GM18507 (cell line): ENCODE data around the gene TTC28.
"Not testable (repeated sequence)": the region's sequence is repeated elsewhere in the genome, so short reads cannot be mapped to it uniquely, and the experiment has no call there.

Experiments
- DNase-seq: peaks from one replicate; pipeline ENCODE4 v3.0.0; 2011; ENCODE audit warnings: low read depth; ENCODE audit not compliant: insufficient read length; ENCODE audit errors: extremely low spot score
- FAIRE-seq: peaks from 2 replicates; lab custom pipeline; 2011; peaks lifted over from hg19 to GRCh38; lab: Jason Lieb, UNC

TTC28 gene

GRCh38 chr22:28395920-28396753 lies 283.5 kb downstream of the TTC28 start:
- DNase-seq = no peak
- FAIRE-seq = no peak

DNA sequence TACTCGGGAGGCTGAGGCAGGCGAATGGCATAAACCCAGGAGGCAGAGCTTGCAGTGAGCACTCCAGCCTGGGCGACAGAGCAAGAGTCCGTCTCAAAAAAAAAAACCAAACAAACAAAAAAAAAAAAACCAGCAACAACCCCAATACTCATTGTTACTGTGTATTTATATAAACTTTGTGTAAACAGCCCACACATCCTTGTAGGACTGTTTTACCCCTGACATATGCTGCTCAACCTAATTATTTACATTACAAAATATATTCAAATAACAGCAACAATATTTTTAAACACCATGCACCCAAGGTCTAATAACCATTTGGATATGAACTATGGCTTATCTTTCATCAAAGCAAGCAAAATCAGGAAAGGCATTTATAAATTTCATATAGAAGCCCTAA lies 284.1 kb downstream of the TTC28 start:
- FAIRE-seq = no peak
- no peak for DNase-seq

DNA sequence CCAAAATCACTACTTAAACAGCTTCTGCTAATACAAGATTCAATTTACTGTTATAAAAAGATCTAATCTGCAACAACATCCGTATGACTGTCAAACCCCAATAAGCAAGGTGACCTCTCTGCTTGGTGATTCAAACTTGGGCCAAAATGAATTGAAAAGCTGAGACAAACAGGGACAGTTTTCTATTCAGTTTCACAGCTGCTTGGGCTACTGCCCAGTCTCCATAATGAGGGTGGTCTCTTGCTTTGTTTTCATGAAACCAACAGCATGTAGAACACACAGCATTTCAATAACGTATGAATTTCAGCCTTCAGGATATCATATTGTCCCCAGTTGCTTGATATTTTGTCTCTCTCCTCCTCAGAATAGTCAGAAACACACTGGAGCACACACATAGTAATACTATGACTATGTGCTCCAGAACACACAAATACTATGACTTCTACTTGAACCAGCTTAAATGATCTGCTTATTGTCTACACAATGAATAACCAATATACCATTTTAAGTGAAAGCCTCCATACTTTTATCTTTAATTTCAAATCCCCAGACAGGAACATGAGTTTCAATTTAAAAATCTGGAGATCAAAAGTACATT lies 285.0 kb downstream of the TTC28 start:
- no peak for FAIRE-seq
- no peak for DNase-seq

- FAIRE-seq (no peak), DNase-seq (no peak)
Measured at GRCh38 chr22:28381429-28382167, 298.0 kb downstream of the TTC28 start.

DNA sequence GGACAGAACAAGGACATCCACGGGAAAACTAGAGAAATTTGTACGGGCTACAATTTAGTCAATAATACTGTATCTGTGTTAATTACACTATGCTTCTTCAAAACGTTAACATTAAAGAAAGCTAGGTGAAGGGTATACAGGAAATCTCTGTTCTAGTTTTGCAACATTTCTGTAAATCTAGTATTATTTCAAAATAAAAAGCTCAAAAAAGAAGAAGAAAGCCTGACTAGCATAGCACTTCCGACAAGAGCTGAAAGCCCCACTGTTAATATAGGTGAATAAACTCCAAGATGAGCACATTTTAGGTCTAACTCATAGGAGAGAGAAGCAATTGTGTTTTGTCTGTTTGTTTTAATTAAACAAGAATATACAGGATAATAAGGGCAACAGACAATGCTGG lies 299.7 kb downstream of the TTC28 start:
- no peak for DNase-seq
- FAIRE-seq = no peak

DNA sequence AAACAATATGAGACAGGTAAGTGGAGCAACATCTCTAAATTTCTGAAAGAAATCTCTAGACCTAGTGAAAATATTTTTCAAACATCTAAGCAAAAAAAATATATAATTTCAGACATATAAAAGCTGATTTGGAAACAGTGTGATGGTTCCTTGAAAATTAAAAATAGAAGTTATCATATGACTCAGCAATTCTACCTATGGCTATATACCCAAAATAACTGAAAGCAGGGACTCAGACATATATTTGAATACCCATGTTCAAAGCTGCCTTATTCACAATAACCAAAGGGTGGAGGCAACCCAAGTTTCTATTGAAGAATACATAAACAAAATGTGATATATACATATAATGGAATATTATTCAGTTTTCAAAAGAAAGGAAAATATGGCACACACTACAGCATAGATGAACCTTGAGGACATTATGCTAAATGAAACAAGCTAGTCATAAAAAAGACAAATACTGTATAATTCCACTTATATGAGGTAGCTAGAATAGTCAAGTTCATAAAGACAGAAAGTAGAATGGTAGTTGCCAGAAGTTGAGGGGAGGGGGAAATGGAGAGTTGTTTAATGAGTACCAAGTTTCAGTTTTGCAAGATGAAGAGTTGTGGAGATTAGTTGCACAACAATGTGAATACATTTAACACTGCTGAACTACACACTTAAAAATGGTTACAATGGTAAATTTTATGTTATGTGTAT lies 300.4 kb downstream of the TTC28 start:
- FAIRE-seq (no peak), DNase-seq (no peak)

DNA sequence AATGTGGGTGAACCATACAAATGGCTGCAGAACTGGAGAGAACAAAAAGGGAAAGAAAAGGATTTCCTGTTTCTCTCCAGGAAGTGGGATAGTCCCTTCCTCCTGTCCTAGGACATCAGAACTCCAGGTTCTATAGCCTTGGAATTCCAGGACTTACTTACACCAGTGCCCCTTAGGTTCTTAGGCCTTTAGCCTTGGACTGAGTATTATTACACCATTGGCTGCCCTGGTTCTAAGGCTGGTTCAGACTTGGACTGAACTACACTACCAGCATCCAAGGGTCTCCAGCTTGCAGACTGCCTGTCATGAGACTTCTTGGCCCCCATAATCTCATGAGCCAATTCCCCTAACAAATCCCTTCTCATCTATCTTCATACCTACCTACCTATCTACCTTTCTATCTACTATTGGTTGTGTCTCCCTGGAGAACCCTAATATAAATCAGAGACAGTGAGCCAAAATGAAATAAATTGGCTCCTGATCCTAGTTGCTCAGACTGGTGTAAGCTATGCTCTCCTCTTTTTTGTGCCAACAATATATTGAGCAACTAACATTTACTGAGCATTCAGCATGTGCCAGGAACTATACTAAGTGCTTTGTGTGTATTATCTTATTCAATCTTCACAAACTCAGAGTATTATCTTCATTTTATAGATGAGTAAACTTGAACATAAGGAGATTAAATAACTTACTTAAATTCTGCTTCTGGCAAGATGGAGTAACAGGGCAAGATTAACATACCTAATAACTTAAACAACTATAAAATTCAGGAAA lies 303.7 kb downstream of the TTC28 start:
- no peak for FAIRE-seq

DNA sequence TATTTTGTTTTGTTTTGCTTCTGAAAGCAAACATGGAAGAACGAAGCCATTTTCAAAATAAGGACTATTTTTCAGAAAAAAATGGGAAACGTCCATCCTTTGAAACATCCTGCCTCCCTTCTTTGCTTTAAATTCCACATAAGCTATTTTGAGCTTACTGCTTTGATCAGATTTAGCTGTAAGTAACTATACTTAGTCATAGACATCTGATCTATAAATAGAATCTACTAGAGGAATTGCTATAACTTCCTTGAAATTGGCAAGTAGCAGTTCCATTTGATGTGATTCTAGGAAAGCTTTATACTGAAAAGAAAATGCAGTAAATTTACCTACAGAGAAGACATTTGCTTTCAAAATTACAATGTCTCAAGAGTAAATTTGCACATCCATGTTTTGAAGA lies 305.8 kb downstream of the TTC28 start:
- no peak for DNase-seq
- no peak for FAIRE-seq

More for the DNA sequence above, 303.7 kb downstream of the TTC28 start:
- no peak for DNase-seq

DNA sequence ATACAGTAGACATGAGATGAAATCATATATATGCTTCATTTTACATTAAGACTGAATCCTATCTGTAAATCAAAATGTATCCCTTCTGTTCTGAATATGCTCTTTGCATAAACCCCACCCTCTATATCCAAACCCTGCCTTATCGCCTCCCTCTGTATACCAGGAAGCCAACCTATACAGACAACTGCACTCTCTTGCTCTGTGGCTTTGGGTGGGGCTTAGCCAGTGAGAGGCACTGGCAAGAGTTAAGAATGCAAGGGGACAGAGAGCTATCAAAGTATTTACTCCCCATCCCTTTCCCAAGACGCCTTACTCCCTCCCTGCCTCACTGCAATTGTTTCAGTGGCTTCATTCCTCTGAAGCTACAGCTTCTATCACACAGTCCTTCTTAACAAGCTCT lies 309.8 kb downstream of the TTC28 start:
- FAIRE-seq (no peak), DNase-seq (no peak)

DNA sequence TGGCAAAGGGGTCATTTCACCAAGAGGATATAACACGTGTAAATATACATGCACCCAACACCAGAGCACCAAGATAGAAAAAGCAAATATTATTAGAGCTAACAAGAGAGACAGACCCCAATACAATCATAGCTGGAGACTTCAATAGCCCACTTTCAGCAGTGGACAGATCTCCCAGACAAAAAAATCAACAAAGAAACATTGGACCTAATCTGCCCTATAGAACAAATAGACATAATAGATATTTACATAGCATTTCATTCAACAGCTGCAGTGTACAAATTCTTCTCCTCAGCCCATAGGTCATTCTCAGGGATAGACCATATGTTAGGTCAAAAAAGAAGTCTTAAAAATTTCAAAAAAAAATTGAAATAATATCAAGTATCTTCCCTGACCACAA lies 312.8 kb downstream of the TTC28 start:
- DNase-seq (no peak), FAIRE-seq (no peak)

GRCh38 chr22:28365371-28365770 lies 314.3 kb downstream of the TTC28 start:
- FAIRE-seq (no peak), DNase-seq (no peak)

GRCh38 chr22:28364105-28364504 lies 315.5 kb downstream of the TTC28 start:
- DNase-seq, FAIRE-seq: not testable (repeated sequence)

DNA sequence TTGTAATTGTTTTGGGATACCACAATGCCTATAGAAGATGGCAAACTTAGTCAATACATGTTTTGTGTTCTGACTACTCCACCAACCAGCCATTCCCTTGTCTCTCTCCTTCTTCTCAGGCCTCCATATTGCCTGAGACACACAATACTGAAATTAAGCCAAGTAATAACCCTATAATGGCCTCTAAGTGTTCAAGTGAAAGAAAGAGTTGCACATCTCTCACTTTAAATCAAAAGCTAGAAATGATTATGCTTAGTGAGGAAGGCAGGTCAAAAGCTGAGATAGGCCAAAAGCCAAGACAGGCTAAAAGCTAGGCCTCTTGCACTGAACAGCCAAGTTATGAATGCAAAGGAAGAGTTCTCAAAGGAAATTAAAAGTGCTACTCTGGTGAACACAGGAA lies 318.7 kb downstream of the TTC28 start:
- no peak for DNase-seq
- FAIRE-seq = no peak

DNA sequence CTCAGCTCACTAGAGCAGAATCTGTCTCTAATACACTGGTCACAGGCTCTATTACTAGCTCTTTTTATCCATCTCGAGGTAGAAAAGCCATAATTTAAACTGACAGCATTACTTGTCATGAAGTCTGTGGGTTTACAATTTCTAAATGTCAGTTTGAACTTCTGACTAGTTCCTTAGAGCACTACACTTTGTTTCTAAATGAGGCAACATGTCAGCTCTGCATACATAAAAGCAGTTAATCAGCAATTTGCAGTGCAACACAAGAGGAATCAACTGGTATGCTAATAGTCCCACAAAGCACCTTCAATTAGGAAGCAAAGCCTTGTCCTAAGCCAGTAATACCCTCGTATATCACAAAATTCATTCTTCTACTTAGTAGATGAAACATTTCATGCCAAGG lies 321.3 kb downstream of the TTC28 start:
- DNase-seq = no peak
- FAIRE-seq = no peak

GRCh38 chr22:28357193-28357592 lies 322.4 kb downstream of the TTC28 start:
- FAIRE-seq = no peak

GRCh38 chr22:28351476-28351875 lies 328.2 kb downstream of the TTC28 start:
- FAIRE-seq (no peak), DNase-seq (no peak)

More at GRCh38 chr22:28357193-28357592, 322.4 kb downstream of the TTC28 start:
- DNase-seq = no peak

DNA sequence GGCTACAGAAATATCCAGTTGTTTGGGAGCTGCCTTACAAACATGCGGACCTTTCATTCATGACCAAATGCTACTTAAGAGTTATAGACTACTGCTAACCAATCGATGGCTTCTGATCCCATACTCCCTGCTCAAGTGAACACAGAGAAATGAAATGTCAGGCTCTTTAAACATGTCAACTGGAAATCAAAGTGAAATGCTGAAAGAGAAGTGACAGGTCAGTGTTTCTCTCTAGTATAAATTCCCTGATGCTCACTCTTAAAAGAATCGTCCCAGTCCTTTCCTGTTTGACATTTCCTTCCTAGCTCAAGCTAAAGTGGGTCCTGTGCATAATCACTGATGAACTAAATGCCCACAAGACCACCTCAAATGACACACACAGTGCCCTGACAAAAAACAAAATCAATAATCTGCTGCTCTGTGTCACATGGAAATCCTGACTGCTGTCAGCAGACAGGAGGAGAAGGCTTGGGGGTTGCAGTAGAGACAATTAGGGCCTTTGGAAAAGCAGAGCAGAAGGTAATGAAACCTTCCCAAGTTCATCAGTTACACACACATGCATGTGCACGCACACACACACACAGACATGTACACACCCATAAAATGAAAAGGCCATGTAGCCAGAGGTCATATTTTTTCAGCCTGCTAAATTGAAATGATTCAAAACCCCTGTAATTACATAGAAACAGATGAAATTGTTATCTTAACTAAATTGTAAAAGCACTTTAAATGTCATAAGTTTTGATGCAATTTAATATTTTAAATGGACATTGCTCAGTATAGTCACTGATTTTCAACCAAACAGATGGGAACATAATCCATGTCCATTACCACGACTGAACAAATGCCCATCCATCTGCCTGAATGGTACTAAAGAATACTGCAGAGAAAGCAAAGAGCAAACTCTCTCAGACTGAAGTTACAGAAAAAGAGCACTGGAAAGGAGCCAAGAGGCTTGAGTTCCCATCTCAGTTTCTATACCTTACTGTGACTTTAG lies 330.7 kb downstream of the TTC28 start:
- FAIRE-seq (no peak), DNase-seq (no peak)

- no peak for DNase-seq
- FAIRE-seq = no peak
Measured at GRCh38 chr22:28346308-28346707, 333.3 kb downstream of the TTC28 start.
